ENCODE measurements around the gene SLFN5.
"Not testable (repeated sequence)": the region's sequence is repeated elsewhere in the genome, so short reads cannot be mapped to it uniquely, and the experiment has no call there.

The SLFN5 gene

DNA sequence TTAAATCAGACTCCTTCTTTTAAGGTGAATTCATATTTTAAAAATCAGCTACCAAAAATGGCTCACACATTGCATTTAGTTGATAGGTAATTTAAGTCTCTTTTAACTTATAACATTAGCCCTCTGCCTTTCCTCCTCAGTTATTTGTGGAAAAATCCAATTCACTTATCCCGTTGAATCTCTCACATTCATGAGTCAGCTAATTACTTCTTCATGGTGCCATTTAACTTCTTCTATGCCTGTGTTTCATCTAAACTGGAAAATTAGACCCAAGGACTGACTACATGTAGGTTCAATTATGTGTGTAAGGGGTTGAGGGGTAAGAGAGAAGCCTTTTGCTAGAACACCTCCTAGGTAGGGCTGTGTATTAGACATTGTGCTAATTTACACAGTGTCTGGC lies 18.4 kb upstream of the SLFN5 start:
- H3K27me3 ChIP-seq (ENCODE audit: insufficient read depth, low read length), result no peaks in the 10 kb centered on the region
- no peak overlapping the region for H3K23ac ChIP-seq (ENCODE audit: low read length)
- no peaks in the 10 kb centered on the region for H3K36me3 ChIP-seq (ENCODE audit: control insufficient read depth in 1 of 2, insufficient read depth in 2 of 2, low read length in 2 of 2)
- no peak overlapping the region for H3K9ac ChIP-seq (ENCODE audit: low read length)
- DNase-seq, result no peak
- H4K91ac ChIP-seq (ENCODE audit: low read depth, low read length), result no peak overlapping the region
- no peak overlapping the region for H3K18ac ChIP-seq (ENCODE audit: low read length)
- WGBS (ENCODE audit: extremely low coverage, insufficient coverage, insufficient read length), result no CpG with 5 or more reads among the region's 1 CpG
- no peak overlapping the region for H4K8ac ChIP-seq (ENCODE audit: low read depth, low read length)
- H3K27ac ChIP-seq (ENCODE audit: low read depth, low read length), result no peak overlapping the region
- H2BK120ac ChIP-seq (ENCODE audit: insufficient read depth, low read length, poor library complexity), result no peak overlapping the region
- H3K4me3 ChIP-seq (ENCODE audit: low read depth, low read length), result no peak overlapping the region
- H4K12ac ChIP-seq (ENCODE audit: low read depth, low read length), result no peak overlapping the region
- H3K4me2 ChIP-seq (ENCODE audit: low read length), result no peak overlapping the region
- no peaks in the 10 kb centered on the region for H3K79me1 ChIP-seq (ENCODE audit: low read length)
- H2BK12ac ChIP-seq (ENCODE audit: low read length), result no peak overlapping the region
- no peak overlapping the region for H3K14ac ChIP-seq (ENCODE audit: low read length)
- no peak overlapping the region for H2BK5ac ChIP-seq (ENCODE audit: low read depth, low read length, poor library complexity)
- H2AK5ac ChIP-seq (ENCODE audit: low read length), result no peak overlapping the region
- H3K4me1 ChIP-seq (ENCODE audit: control insufficient read depth in 1 of 2, insufficient read depth in 2 of 2, low read length in 2 of 2), result no peaks in the 10 kb centered on the region
- no peak overlapping the region for H3K4ac ChIP-seq (ENCODE audit: low read depth, low read length)
- H3K79me2 ChIP-seq (ENCODE audit: control insufficient read depth, insufficient read depth, low read length, poor library complexity), result no peaks in the 10 kb centered on the region
- H3K9me3 ChIP-seq (ENCODE audit: insufficient read depth, low read depth, low read length), result peaks cover 2% of the 10 kb centered on the region
- no peak overlapping the region for H2AFZ ChIP-seq (ENCODE audit: insufficient read depth, low read length, poor library complexity)

DNA sequence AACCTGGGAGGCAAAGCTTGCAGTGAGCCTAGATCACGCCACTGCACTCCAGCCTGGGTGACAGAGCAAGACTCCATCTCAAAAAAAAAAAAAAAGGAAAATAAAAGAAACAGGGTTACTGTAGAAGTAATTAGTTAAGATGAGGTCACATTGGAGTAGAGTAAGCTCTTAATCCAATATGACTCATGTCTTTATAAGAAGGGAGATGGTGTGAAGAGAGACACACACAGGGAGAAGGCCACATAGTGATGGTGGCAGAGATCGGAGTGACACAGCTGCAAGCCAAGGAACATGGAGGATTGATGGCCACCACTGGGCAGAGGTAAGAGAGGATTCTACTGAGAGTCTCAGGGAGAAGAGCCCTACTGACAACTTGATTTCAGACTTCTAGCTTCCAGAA lies 15.3 kb upstream of the SLFN5 start:
- WGBS (ENCODE audit: extremely low coverage, insufficient coverage, insufficient read length), result no CpG with 5 or more reads among the region's 2 CpGs
- no peak overlapping the region for H3K18ac ChIP-seq (ENCODE audit: low read length)

DNA sequence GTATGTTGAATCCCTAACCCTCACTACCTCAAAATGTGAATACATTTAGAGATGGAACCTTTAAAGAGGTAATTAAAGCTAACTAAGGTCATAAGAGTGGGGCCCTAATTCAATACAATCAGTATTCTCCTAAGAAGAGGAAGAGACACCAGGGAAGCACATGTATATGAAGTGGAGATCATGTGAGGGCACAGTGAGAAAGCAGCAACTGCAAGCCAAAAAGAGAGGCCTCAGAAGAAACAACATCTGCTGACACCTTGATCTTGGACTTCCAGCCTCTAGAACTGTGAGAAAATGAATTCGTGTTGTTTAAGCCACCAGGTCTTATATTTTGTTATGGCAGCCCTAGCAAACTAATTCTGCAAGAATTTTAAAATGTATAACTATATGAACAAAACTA lies 13.2 kb upstream of the SLFN5 start:
- no peaks in the 10 kb centered on the region for H3K79me1 ChIP-seq (ENCODE audit: low read length)
- H4K12ac ChIP-seq (ENCODE audit: low read depth, low read length), result no peak overlapping the region
- H2BK5ac ChIP-seq (ENCODE audit: low read depth, low read length, poor library complexity), result no peak overlapping the region
- H3K23ac ChIP-seq (ENCODE audit: low read length), result no peak overlapping the region
- H2BK12ac ChIP-seq (ENCODE audit: low read length), result no peak overlapping the region
- H2AK5ac ChIP-seq (ENCODE audit: low read length), result no peak overlapping the region
- no peaks in the 10 kb centered on the region for H3K79me2 ChIP-seq (ENCODE audit: control insufficient read depth, insufficient read depth, low read length, poor library complexity)
- no peak overlapping the region for H2AFZ ChIP-seq (ENCODE audit: insufficient read depth, low read length, poor library complexity)
- no peak overlapping the region for H3K4me2 ChIP-seq (ENCODE audit: low read length)
- no peak overlapping the region for H3K14ac ChIP-seq (ENCODE audit: low read length)
- no peak overlapping the region for H3K18ac ChIP-seq (ENCODE audit: low read length)
- no peaks in the 10 kb centered on the region for H3K9me3 ChIP-seq (ENCODE audit: insufficient read depth, low read depth, low read length)
- H4K91ac ChIP-seq (ENCODE audit: low read depth, low read length), result no peak overlapping the region
- no peak overlapping the region for H4K8ac ChIP-seq (ENCODE audit: low read depth, low read length)
- no peak overlapping the region for H3K27ac ChIP-seq (ENCODE audit: low read depth, low read length)
- no CpG with 5 or more reads among the region's 1 CpG for WGBS (ENCODE audit: extremely low coverage, insufficient coverage, insufficient read length)
- no peak for DNase-seq
- H2BK120ac ChIP-seq (ENCODE audit: insufficient read depth, low read length, poor library complexity), result no peak overlapping the region
- H3K36me3 ChIP-seq (ENCODE audit: control insufficient read depth in 1 of 2, insufficient read depth in 2 of 2, low read length in 2 of 2), result no peaks in the 10 kb centered on the region
- H3K4me3 ChIP-seq (ENCODE audit: low read depth, low read length), result no peak overlapping the region
- H3K4me1 ChIP-seq (ENCODE audit: control insufficient read depth in 1 of 2, insufficient read depth in 2 of 2, low read length in 2 of 2), result no peaks in the 10 kb centered on the region
- no peaks in the 10 kb centered on the region for H3K27me3 ChIP-seq (ENCODE audit: insufficient read depth, low read length)
- H3K4ac ChIP-seq (ENCODE audit: low read depth, low read length), result no peak overlapping the region
- H3K9ac ChIP-seq (ENCODE audit: low read length), result no peak overlapping the region

More for the DNA sequence above, 15.3 kb upstream of the SLFN5 start:
- no peaks in the 10 kb centered on the region for H3K79me1 ChIP-seq (ENCODE audit: low read length)
- H4K8ac ChIP-seq (ENCODE audit: low read depth, low read length), result no peak overlapping the region
- no peaks in the 10 kb centered on the region for H3K4me1 ChIP-seq (ENCODE audit: control insufficient read depth in 1 of 2, insufficient read depth in 2 of 2, low read length in 2 of 2)
- H3K27me3 ChIP-seq (ENCODE audit: insufficient read depth, low read length), result no peaks in the 10 kb centered on the region
- H4K12ac ChIP-seq (ENCODE audit: low read depth, low read length), result no peak overlapping the region
- DNase-seq, result no peak
- H2BK12ac ChIP-seq (ENCODE audit: low read length), result no peak overlapping the region
- no peaks in the 10 kb centered on the region for H3K36me3 ChIP-seq (ENCODE audit: control insufficient read depth in 1 of 2, insufficient read depth in 2 of 2, low read length in 2 of 2)
- H2AK5ac ChIP-seq (ENCODE audit: low read length), result no peak overlapping the region
- H4K91ac ChIP-seq (ENCODE audit: low read depth, low read length), result no peak overlapping the region
- no peak overlapping the region for H3K23ac ChIP-seq (ENCODE audit: low read length)
- no peaks in the 10 kb centered on the region for H3K9me3 ChIP-seq (ENCODE audit: insufficient read depth, low read depth, low read length)
- H2BK5ac ChIP-seq (ENCODE audit: low read depth, low read length, poor library complexity), result no peak overlapping the region
- no peak overlapping the region for H3K14ac ChIP-seq (ENCODE audit: low read length)
- H3K9ac ChIP-seq (ENCODE audit: low read length), result no peak overlapping the region
- H3K4me2 ChIP-seq (ENCODE audit: low read length), result no peak overlapping the region
- H3K27ac ChIP-seq (ENCODE audit: low read depth, low read length), result no peak overlapping the region
- no peak overlapping the region for H3K4me3 ChIP-seq (ENCODE audit: low read depth, low read length)
- no peaks in the 10 kb centered on the region for H3K79me2 ChIP-seq (ENCODE audit: control insufficient read depth, insufficient read depth, low read length, poor library complexity)
- H3K4ac ChIP-seq (ENCODE audit: low read depth, low read length), result no peak overlapping the region
- no peak overlapping the region for H2BK120ac ChIP-seq (ENCODE audit: insufficient read depth, low read length, poor library complexity)
- H2AFZ ChIP-seq (ENCODE audit: insufficient read depth, low read length, poor library complexity), result no peak overlapping the region

DNA sequence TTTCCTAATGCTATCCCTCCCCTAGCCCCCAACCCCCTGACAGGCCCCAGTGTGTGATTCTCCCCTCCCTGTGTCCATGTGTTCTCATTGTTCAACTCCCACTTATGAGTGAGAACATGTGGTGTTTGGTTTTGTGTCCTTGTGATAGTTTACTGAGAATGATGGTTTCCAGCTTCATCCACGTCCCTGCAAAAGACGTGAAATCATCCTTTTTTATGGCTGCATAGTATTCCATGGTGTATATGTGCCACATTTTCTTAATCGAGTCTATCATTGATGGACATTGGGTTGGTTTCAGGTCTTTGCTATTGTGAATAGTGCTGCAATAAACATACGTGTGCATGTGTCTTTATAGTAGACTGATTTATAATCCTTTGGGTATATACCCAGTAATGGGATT lies 8.6 kb upstream of the SLFN5 start:
- not testable (repeated sequence) for H3K18ac ChIP-seq (ENCODE audit: low read length); DNase-seq; H3K14ac ChIP-seq (ENCODE audit: low read length); H3K23ac ChIP-seq (ENCODE audit: low read length); H3K79me1 ChIP-seq (ENCODE audit: low read length); H2AK5ac ChIP-seq (ENCODE audit: low read length); H3K27ac ChIP-seq (ENCODE audit: low read depth, low read length); H3K4ac ChIP-seq (ENCODE audit: low read depth, low read length); H3K36me3 ChIP-seq (ENCODE audit: control insufficient read depth in 1 of 2, insufficient read depth in 2 of 2, low read length in 2 of 2); H3K4me3 ChIP-seq (ENCODE audit: low read depth, low read length); H3K9me3 ChIP-seq (ENCODE audit: insufficient read depth, low read depth, low read length); H2BK12ac ChIP-seq (ENCODE audit: low read length); H4K91ac ChIP-seq (ENCODE audit: low read depth, low read length); H3K4me1 ChIP-seq (ENCODE audit: control insufficient read depth in 1 of 2, insufficient read depth in 2 of 2, low read length in 2 of 2); H4K8ac ChIP-seq (ENCODE audit: low read depth, low read length); H2BK120ac ChIP-seq (ENCODE audit: insufficient read depth, low read length, poor library complexity); H3K27me3 ChIP-seq (ENCODE audit: insufficient read depth, low read length); H3K4me2 ChIP-seq (ENCODE audit: low read length); H4K12ac ChIP-seq (ENCODE audit: low read depth, low read length); H3K79me2 ChIP-seq (ENCODE audit: control insufficient read depth, insufficient read depth, low read length, poor library complexity); H2BK5ac ChIP-seq (ENCODE audit: low read depth, low read length, poor library complexity); H3K9ac ChIP-seq (ENCODE audit: low read length); H2AFZ ChIP-seq (ENCODE audit: insufficient read depth, low read length, poor library complexity)
- no CpG with 5 or more reads among the region's 4 CpGs for WGBS (ENCODE audit: extremely low coverage, insufficient coverage, insufficient read length)

All from trophoblast cell (in vitro differentiated cells and primary cell).